SK-N-SH treated with all-trans-retinoic acid at 6 μM for 48 hours (cell line): ENCODE measurements around the gene ANKS1A.
A peak's percentile ranks its signal among the peaks of the same experiment; 100 is the strongest.

Source experiments
- ATAC-seq: fragments of 200-7000 bp; cut with Tn5 transposase; 3 replicates; pipeline ENCODE4 v1.9.1; 2020; ENCODE audit warnings: mild to moderate bottlenecking, moderate library complexity
- ARNTL ChIP-seq: fragments of 450-650 bp; formaldehyde crosslinking; IDR thresholded peaks from 2 replicates; pipeline ENCODE4 v1.5.0; 2020; ENCODE audit warnings: low read depth, mild to moderate bottlenecking, moderate library complexity, borderline replicate concordance
- CREB5 ChIP-seq: fragments of 250-450 bp; sonication (Bioruptor Pico); IDR thresholded peaks from 2 replicates; pipeline ENCODE4 v1.5.1; 2020; ENCODE audit warnings: low read depth, mild to moderate bottlenecking, moderate library complexity
- CSDC2 ChIP-seq: fragments of 250-450 bp; sonication (Bioruptor Pico); IDR thresholded peaks from 2 replicates; pipeline ENCODE4 v1.5.0; 2020; ENCODE audit warnings: mild to moderate bottlenecking, moderate library complexity
- CSRNP3 ChIP-seq: fragments of 250-450 bp; sonication (Bioruptor Pico); IDR thresholded peaks from 2 replicates; pipeline ENCODE4 v1.5.1; 2021; ENCODE audit warnings: mild to moderate bottlenecking, moderate library complexity
- ESRRG ChIP-seq: fragments of 250-450 bp; sonication (Bioruptor Pico); IDR thresholded peaks from 2 replicates; pipeline ENCODE4 v1.6.1; 2021; ENCODE audit warnings: mild to moderate bottlenecking
- GLIS3 ChIP-seq: fragments of 250-450 bp; sonication (Bioruptor Pico); IDR thresholded peaks from 2 replicates; pipeline ENCODE4 v1.5.0; 2020; ENCODE audit warnings: mild to moderate bottlenecking, moderate library complexity
- ISL1 ChIP-seq: fragments of 250-450 bp; sonication (Bioruptor Pico); IDR thresholded peaks from 2 replicates; pipeline ENCODE4 v2.1.2; 2022; ENCODE audit warnings: mild to moderate bottlenecking, moderate library complexity
- POU6F1 ChIP-seq: fragments of 250-450 bp; sonication (Bioruptor Pico); IDR thresholded peaks from 2 replicates; pipeline ENCODE4 v1.8.0; 2021; ENCODE audit warnings: low read depth, mild to moderate bottlenecking, moderate library complexity, borderline replicate concordance
- PPARA ChIP-seq: fragments of 250-450 bp; sonication (Bioruptor Pico); IDR thresholded peaks from 2 replicates; pipeline ENCODE4 v1.5.0; 2020; ENCODE audit warnings: mild to moderate bottlenecking, borderline replicate concordance
- RARB ChIP-seq: fragments of 250-450 bp; sonication (Bioruptor Pico); IDR thresholded peaks from 2 replicates; pipeline ENCODE4 v1.8.0; 2021; ENCODE audit warnings: mild to moderate bottlenecking, moderate library complexity
- SNAI2 ChIP-seq: fragments of 250-450 bp; sonication (Bioruptor Pico); IDR thresholded peaks from 2 replicates; pipeline ENCODE4 v1.5.0; 2020; ENCODE audit warnings: mild to moderate bottlenecking, moderate library complexity
- TCF4 ChIP-seq: fragments of 250-450 bp; sonication (Bioruptor Pico); IDR thresholded peaks from 2 replicates; pipeline ENCODE4 v1.8.0; 2021; ENCODE audit warnings: mild to moderate bottlenecking, moderate library complexity, borderline replicate concordance
- TOX ChIP-seq: fragments of 250-450 bp; sonication (Bioruptor Pico); IDR thresholded peaks from 2 replicates; pipeline ENCODE4 v1.8.0; 2021; ENCODE audit warnings: mild to moderate bottlenecking, moderate library complexity, borderline replicate concordance
- ZC3H10 ChIP-seq: fragments of 250-450 bp; sonication (Bioruptor Pico); IDR thresholded peaks from 2 replicates; pipeline ENCODE4 v1.5.1; 2021; ENCODE audit warnings: mild to moderate bottlenecking, moderate library complexity
- ZFP3 ChIP-seq: fragments of 250-450 bp; sonication (Bioruptor Pico); IDR thresholded peaks from 2 replicates; pipeline ENCODE4 v1.5.0; 2020; ENCODE audit warnings: mild to moderate bottlenecking, moderate library complexity
- ZFP30 ChIP-seq: fragments of 450-650 bp; formaldehyde crosslinking; IDR thresholded peaks from 2 replicates; pipeline ENCODE4 v1.5.0; 2022; ENCODE audit warnings: mild to moderate bottlenecking, moderate library complexity
- ZNF565 ChIP-seq: fragments of 450-650 bp; formaldehyde crosslinking; conservative IDR thresholded peaks from 2 replicates; pipeline ENCODE4 v1.5.0; 2020; ENCODE audit warnings: low read depth, mild to moderate bottlenecking, moderate library complexity
- ZNF70 ChIP-seq: fragments of 450-650 bp; formaldehyde crosslinking; IDR thresholded peaks from 2 replicates; pipeline ENCODE4 v1.5.0; 2020; ENCODE audit warnings: mild to moderate bottlenecking, moderate library complexity
- ZNF8 ChIP-seq: fragments of 450-650 bp; formaldehyde crosslinking; IDR thresholded peaks from 2 replicates; pipeline ENCODE4 v1.5.0; 2020; ENCODE audit warnings: mild to moderate bottlenecking, moderate library complexity
- TF ChIP-seq, protein P1 (sequence below): fragments of 250-450 bp; sonication (Bioruptor Pico); IDR thresholded peaks from 2 replicates; pipeline ENCODE4 v1.5.0; 2020; ENCODE audit warnings: mild to moderate bottlenecking, moderate library complexity
- TF ChIP-seq, protein P2 (sequence below): fragments of 250-450 bp; sonication (Bioruptor Pico); IDR thresholded peaks from 2 replicates; pipeline ENCODE4 v1.8.0; 2020; ENCODE audit warnings: mild to moderate bottlenecking, moderate library complexity, borderline replicate concordance

The ANKS1A gene

GRCh38 chr6:34970488-34970887 lies 81.4 kb downstream of the ANKS1A start:
- TF ChIP-seq POU6F1 (CRISPR knock-in tag) (no peak), ZFP30 (no peak), ZNF565 (CRISPR knock-in tag) (no peak), ZC3H10 (CRISPR knock-in tag) (no peak), ESRRG (CRISPR knock-in tag) (no peak), ZNF8 (CRISPR knock-in tag) (no peak), ISL1 (CRISPR knock-in tag) (no peak), CREB5 (CRISPR knock-in tag) (no peak), PPARA (CRISPR knock-in tag) (no peak), SNAI2 (CRISPR knock-in tag) (no peak), ARNTL (CRISPR knock-in tag) (no peak), RARB (CRISPR knock-in tag) (no peak), CSRNP3 (CRISPR knock-in tag) (no peak), CSDC2 (no peak), GLIS3 (CRISPR knock-in tag) (no peak)
- TF ChIP-seq, protein P1, sequence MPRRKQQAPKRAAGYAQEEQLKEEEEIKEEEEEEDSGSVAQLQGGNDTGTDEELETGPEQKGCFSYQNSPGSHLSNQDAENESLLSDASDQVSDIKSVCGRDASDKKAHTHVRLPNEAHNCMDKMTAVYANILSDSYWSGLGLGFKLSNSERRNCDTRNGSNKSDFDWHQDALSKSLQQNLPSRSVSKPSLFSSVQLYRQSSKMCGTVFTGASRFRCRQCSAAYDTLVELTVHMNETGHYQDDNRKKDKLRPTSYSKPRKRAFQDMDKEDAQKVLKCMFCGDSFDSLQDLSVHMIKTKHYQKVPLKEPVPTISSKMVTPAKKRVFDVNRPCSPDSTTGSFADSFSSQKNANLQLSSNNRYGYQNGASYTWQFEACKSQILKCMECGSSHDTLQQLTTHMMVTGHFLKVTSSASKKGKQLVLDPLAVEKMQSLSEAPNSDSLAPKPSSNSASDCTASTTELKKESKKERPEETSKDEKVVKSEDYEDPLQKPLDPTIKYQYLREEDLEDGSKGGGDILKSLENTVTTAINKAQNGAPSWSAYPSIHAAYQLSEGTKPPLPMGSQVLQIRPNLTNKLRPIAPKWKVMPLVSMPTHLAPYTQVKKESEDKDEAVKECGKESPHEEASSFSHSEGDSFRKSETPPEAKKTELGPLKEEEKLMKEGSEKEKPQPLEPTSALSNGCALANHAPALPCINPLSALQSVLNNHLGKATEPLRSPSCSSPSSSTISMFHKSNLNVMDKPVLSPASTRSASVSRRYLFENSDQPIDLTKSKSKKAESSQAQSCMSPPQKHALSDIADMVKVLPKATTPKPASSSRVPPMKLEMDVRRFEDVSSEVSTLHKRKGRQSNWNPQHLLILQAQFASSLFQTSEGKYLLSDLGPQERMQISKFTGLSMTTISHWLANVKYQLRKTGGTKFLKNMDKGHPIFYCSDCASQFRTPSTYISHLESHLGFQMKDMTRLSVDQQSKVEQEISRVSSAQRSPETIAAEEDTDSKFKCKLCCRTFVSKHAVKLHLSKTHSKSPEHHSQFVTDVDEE (CRISPR knock-in tag) = no peak
- ATAC-seq = peak; percentile 40; the same call in 2 of the 3 replicates

GRCh38 chr6:34970957-34971356 lies 81.9 kb downstream of the ANKS1A start:
- peak; percentile 73 for ATAC-seq

DNA sequence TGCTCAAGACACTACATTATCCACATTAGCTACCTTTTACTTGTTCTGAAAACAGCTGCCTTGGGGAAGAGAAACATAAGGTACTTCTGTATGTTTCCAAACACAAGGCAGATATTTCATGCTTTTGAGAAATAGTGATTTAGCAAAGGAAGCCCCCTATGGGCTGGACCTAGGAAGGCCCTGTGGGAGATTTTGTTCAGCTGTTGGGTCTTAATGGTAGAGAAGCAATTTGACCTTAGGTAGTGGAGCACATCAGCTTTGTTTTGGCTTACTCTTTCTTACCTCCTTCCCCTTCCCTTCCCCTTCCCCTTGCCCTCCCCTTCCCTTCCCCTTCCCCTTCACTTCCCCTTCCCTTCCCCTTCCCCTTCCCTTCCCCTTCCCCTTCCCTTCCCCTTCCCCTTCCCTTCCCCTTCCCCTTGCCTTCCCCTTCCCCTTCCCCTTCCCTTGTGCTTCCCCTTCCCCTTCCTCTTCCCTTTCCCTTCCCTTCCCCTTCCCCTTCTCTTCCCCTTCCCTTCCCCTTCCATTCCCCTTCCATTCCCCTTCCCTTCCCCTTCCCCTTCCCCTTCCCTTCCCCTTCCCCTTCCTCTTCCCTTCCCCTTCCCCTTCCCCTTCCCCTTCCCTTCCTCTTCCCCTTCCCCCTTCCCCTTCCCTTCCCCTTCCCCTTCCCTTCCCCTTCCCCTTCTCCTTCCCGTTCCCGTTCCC lies 84.6 kb downstream of the ANKS1A start:
- ATAC-seq = no peak
- TF ChIP-seq ARNTL (CRISPR knock-in tag) (no peak), TOX (no peak), TCF4 (CRISPR knock-in tag) (no peak), ISL1 (CRISPR knock-in tag) (no peak), CREB5 (CRISPR knock-in tag) (no peak), ZNF70 (no peak), ZNF565 (CRISPR knock-in tag) (no peak), ZFP30 (no peak), CSDC2 (no peak), CSRNP3 (CRISPR knock-in tag) (no peak), ZC3H10 (CRISPR knock-in tag) (no peak), ZNF8 (CRISPR knock-in tag) (no peak), ESRRG (CRISPR knock-in tag) (no peak), GLIS3 (CRISPR knock-in tag) (no peak), PPARA (CRISPR knock-in tag) (no peak), ZFP3 (CRISPR knock-in tag) (no peak)

More at GRCh38 chr6:34970957-34971356, 81.9 kb downstream of the ANKS1A start:
- TF ChIP-seq, protein P2, sequence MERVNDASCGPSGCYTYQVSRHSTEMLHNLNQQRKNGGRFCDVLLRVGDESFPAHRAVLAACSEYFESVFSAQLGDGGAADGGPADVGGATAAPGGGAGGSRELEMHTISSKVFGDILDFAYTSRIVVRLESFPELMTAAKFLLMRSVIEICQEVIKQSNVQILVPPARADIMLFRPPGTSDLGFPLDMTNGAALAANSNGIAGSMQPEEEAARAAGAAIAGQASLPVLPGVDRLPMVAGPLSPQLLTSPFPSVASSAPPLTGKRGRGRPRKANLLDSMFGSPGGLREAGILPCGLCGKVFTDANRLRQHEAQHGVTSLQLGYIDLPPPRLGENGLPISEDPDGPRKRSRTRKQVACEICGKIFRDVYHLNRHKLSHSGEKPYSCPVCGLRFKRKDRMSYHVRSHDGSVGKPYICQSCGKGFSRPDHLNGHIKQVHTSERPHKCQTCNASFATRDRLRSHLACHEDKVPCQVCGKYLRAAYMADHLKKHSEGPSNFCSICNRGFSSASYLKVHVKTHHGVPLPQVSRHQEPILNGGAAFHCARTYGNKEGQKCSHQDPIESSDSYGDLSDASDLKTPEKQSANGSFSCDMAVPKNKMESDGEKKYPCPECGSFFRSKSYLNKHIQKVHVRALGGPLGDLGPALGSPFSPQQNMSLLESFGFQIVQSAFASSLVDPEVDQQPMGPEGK (CRISPR knock-in tag) = no peak
- TF ChIP-seq PPARA (CRISPR knock-in tag) (no peak), GLIS3 (CRISPR knock-in tag) (no peak)
- TF ChIP-seq, all 23 proteins: peak for 0
